GM18873 (cell line): ENCODE results near the gene ELP4.
"Not testable (repeated sequence)": the region's sequence is repeated elsewhere in the genome, so short reads cannot be mapped to it uniquely, and the experiment has no call there.

ENCODE experiments used
- ATAC-seq: cut with Tn5 transposase; IDR thresholded peaks from one replicate; pipeline ENCODE4 v1.9.1; 2021; ENCODE audit warnings: mild to moderate bottlenecking, moderate library complexity, moderate number of reproducible peaks; ENCODE audit not compliant: unreplicated experiment, low FRiP score

The ELP4 gene

GRCh38 chr11:31535479-31535878, 25.9 kb downstream of the ELP4 start:
- no peak for ATAC-seq

GRCh38 chr11:31542862-31543261, 33.3 kb downstream of the ELP4 start:
- ATAC-seq, result no peak

- ATAC-seq, result no peak
Measured at GRCh38 chr11:31555938-31556337, 46.4 kb downstream of the ELP4 start.

GRCh38 chr11:31558001-31558400, 48.4 kb downstream of the ELP4 start:
- ATAC-seq, result no peak

- no peak for ATAC-seq
Measured at GRCh38 chr11:31560842-31561476, 51.4 kb downstream of the ELP4 start.

GRCh38 chr11:31564517-31564916, 55.0 kb downstream of the ELP4 start:
- ATAC-seq, result not testable (repeated sequence)

GRCh38 chr11:31574133-31574532, 64.6 kb downstream of the ELP4 start:
- not testable (repeated sequence) for ATAC-seq

- ATAC-seq, result not testable (repeated sequence)
Measured at GRCh38 chr11:31575764-31576163, 66.2 kb downstream of the ELP4 start.

GRCh38 chr11:31579412-31579811, 69.8 kb downstream of the ELP4 start:
- ATAC-seq, result not testable (repeated sequence)

- ATAC-seq, result no peak
Measured at GRCh38 chr11:31582697-31583096, 73.1 kb downstream of the ELP4 start.

GRCh38 chr11:31598454-31598853, 88.9 kb downstream of the ELP4 start:
- no peak for ATAC-seq

GRCh38 chr11:31601635-31602282, 92.2 kb downstream of the ELP4 start:
- no peak for ATAC-seq

GRCh38 chr11:31606893-31607292, 97.3 kb downstream of the ELP4 start:
- ATAC-seq, result no peak

GRCh38 chr11:31607914-31608313, 98.3 kb downstream of the ELP4 start:
- no peak for ATAC-seq

- no peak for ATAC-seq
Measured at GRCh38 chr11:31608995-31609394, 99.4 kb downstream of the ELP4 start.

GRCh38 chr11:31610544-31610943, 101.0 kb downstream of the ELP4 start:
- ATAC-seq, result no peak

- no peak for ATAC-seq
Measured at GRCh38 chr11:31617246-31617645, 107.7 kb downstream of the ELP4 start.

- ATAC-seq, result no peak
Measured at GRCh38 chr11:31619980-31620379, 110.4 kb downstream of the ELP4 start.

- ATAC-seq, result no peak
Measured at GRCh38 chr11:31620434-31620833, 110.9 kb downstream of the ELP4 start.

- ATAC-seq, result no peak
Measured at GRCh38 chr11:31625868-31626267, 116.3 kb downstream of the ELP4 start.

- ATAC-seq, result no peak
Measured at GRCh38 chr11:31628111-31628510, 118.5 kb downstream of the ELP4 start.

GRCh38 chr11:31636983-31637382, 127.4 kb downstream of the ELP4 start:
- no peak for ATAC-seq
